OCI-LY1 (cell line): ENCODE data around the gene ADSL.

ENCODE experiments used
- CTCF ChIP-seq: fragments of 200-600 bp; sonication (generic), shearing (Covaris generic); IDR thresholded peaks from 2 replicates; pipeline ENCODE4 v1.5.1; 2017; ENCODE audit warnings: mild to moderate bottlenecking, antibody characterized with exemption, low read length, moderate library complexity, mixed read lengths
- EZH2 ChIP-seq: fragments of 200-600 bp; sonication (generic), shearing (Covaris generic); IDR thresholded peaks from 2 replicates; pipeline ENCODE4 v1.8.0; 2017; ENCODE audit warnings: borderline replicate concordance, mixed run types, mild to moderate bottlenecking, antibody characterized with exemption, low read length, moderate library complexity, mixed read lengths

GRCh38 chr22:40314041-40314440 lies 32.3 kb upstream of the ADSL start:
- TF ChIP-seq CTCF (no peak), EZH2 (no peak)
